Osteoblast (primary cell): ENCODE results near the gene CYTH4. TPM values are rescaled to one million over a fixed set of nuclear protein-coding genes. Genes with fewer than 3 reads are reported as not detected.

Experiments used
- DNase-seq: peaks from one replicate; pipeline ENCODE4 v3.0.0; 2011; ENCODE audit warnings: low spot score, mixed read lengths; ENCODE audit not compliant: insufficient read length; ENCODE audit errors: missing footprints
- H2AFZ ChIP-seq: 2 replicates; pipeline ENCODE4 v1.6.0; 2011; ENCODE audit warnings: mild to moderate bottlenecking, low read length
- H3K27ac ChIP-seq: 2 replicates; pipeline ENCODE4 v1.5.1; 2011; ENCODE audit warnings: mild to moderate bottlenecking, low read depth, low read length, moderate library complexity
- H3K27me3 ChIP-seq: 2 replicates; pipeline ENCODE4 v1.6.0; 2012; ENCODE audit warnings: mild to moderate bottlenecking, control low read depth, inconsistent platforms, low read length, moderate library complexity; ENCODE audit not compliant: insufficient read depth
- H3K36me3 ChIP-seq: 2 replicates; pipeline ENCODE4 v1.5.1; 2011; ENCODE audit warnings: mild to moderate bottlenecking, low read length, control low read depth, moderate library complexity; ENCODE audit not compliant: insufficient read depth
- H3K4me1 ChIP-seq: 2 replicates; pipeline ENCODE4 v1.5.1; 2011; ENCODE audit warnings: mild to moderate bottlenecking, low read length, control low read depth, moderate library complexity; ENCODE audit not compliant: insufficient read depth
- H3K4me2 ChIP-seq: 2 replicates; pipeline ENCODE4 v1.6.0; 2011; ENCODE audit warnings: mild to moderate bottlenecking, low read length; ENCODE audit not compliant: insufficient read depth
- H3K4me3 ChIP-seq: fragments of 200-600 bp; sonication (generic); 3 replicates; pipeline ENCODE4 v1.5.1; 2012; ENCODE audit warnings: mild to moderate bottlenecking, low read length, inconsistent platforms; ENCODE audit not compliant: insufficient read depth
- H3K79me2 ChIP-seq: 2 replicates; pipeline ENCODE4 v1.6.0; 2012; ENCODE audit warnings: mild to moderate bottlenecking, low read length, control low read depth, inconsistent platforms; ENCODE audit not compliant: insufficient read depth
- H3K9me3 ChIP-seq: 2 replicates; pipeline ENCODE4 v1.5.1; 2011; ENCODE audit warnings: low read depth, low read length, control low read depth
- H4K20me1 ChIP-seq: 2 replicates; pipeline ENCODE4 v1.6.0; 2012; ENCODE audit warnings: mild to moderate bottlenecking, low read length, control low read depth; ENCODE audit not compliant: insufficient read depth
- CTCF ChIP-seq: IDR thresholded peaks from 2 replicates; pipeline ENCODE4 v1.5.1; 2011; ENCODE audit warnings: mild to moderate bottlenecking, low read depth, low read length, moderate library complexity; ENCODE audit errors: extremely low read depth
- total RNA-seq: library from RNA; depleted of rRNA; stranded (reverse); fragments of >200 nt; gene quantifications from 2 replicates; pipeline ENCODE4 v1.2.3, GENCODE V29; 2012

CYTH4 gene
- total RNA-seq, 1 donor = 0.72 TPM

- Histone ChIP-seq H3K27me3 (peaks cover 6% of the 10 kb centered on the region), H3K36me3 (no peaks in the 10 kb centered on the region), H3K4me1 (peaks cover 7% of the 10 kb centered on the region), H3K79me2 (no peaks in the 10 kb centered on the region), H3K9me3 (peaks cover 10% of the 10 kb centered on the region), H3K4me3 (peak overlapping the region; percentile 83), H2AFZ (peak overlapping the region; percentile 97), H4K20me1 (no peaks in the 10 kb centered on the region), H3K27ac (no peak overlapping the region), H3K4me2 (peak overlapping the region; percentile 89)
- TF ChIP-seq CTCF = no peak
- DNase-seq = peak; percentile 64
Observed at GRCh38 chr22:37266581-37267134, 15.7 kb upstream of the CYTH4 start.

- Histone ChIP-seq H3K4me2 (peak overlapping the region; percentile 89), H3K79me2 (no peaks in the 10 kb centered on the region), H2AFZ (peak overlapping the region; percentile 97), H3K36me3 (no peaks in the 10 kb centered on the region), H3K27ac (peak overlapping the region; percentile 45), H3K4me1 (peaks cover 12% of the 10 kb centered on the region), H3K4me3 (peak overlapping the region; percentile 83), H3K27me3 (peaks cover 4% of the 10 kb centered on the region), H4K20me1 (no peaks in the 10 kb centered on the region), H3K9me3 (peaks cover 10% of the 10 kb centered on the region)
- DNase-seq = peak; percentile 86
- peak; percentile 81 for TF ChIP-seq CTCF
Observed at GRCh38 chr22:37267135-37267587, 15.1 kb upstream of the CYTH4 start.

GRCh38 chr22:37267661-37268413, 14.5 kb upstream of the CYTH4 start:
- Histone ChIP-seq H3K27ac (no peak overlapping the region), H3K27me3 (no peaks in the 10 kb centered on the region), H3K36me3 (no peaks in the 10 kb centered on the region), H2AFZ (peak overlapping the region; percentile 26), H3K4me3 (no peak overlapping the region), H4K20me1 (no peaks in the 10 kb centered on the region), H3K79me2 (no peaks in the 10 kb centered on the region), H3K9me3 (peaks cover 10% of the 10 kb centered on the region), H3K4me2 (peak overlapping the region; percentile 89), H3K4me1 (peaks cover 17% of the 10 kb centered on the region)
- no peak for DNase-seq
- TF ChIP-seq CTCF = no peak

- H3K4me3 ChIP-seq = no peak overlapping the region
- no peaks in the 10 kb centered on the region for H3K27me3 ChIP-seq
- H3K4me2 ChIP-seq = no peak overlapping the region
- no peaks in the 10 kb centered on the region for H3K9me3 ChIP-seq
- no peak overlapping the region for H3K27ac ChIP-seq
- no peaks in the 10 kb centered on the region for H4K20me1 ChIP-seq
- H3K79me2 ChIP-seq = no peaks in the 10 kb centered on the region
- no peak for TF ChIP-seq CTCF
- DNase-seq = no peak
- H3K4me1 ChIP-seq = peaks cover 27% of the 10 kb centered on the region
- H3K36me3 ChIP-seq = no peaks in the 10 kb centered on the region
- no peak overlapping the region for H2AFZ ChIP-seq
Observed at GRCh38 chr22:37269936-37270678, 12.2 kb upstream of the CYTH4 start.
